GM21360 (cell line): ENCODE measurements around the gene SEC14L1.
"Not testable (repeated sequence)": the region's sequence is repeated elsewhere in the genome, so short reads cannot be mapped to it uniquely, and the experiment has no call there.

Experiments used
- ATAC-seq: cut with Tn5 transposase; IDR thresholded peaks from one replicate; pipeline ENCODE4 v1.9.1; 2021; ENCODE audit warnings: mild to moderate bottlenecking, moderate library complexity; ENCODE audit not compliant: unreplicated experiment

Gene SEC14L1

GRCh38 chr17:77115947-77116346, 24.8 kb upstream of the SEC14L1 start:
- ATAC-seq, result no peak

GRCh38 chr17:77116371-77116860, 24.4 kb upstream of the SEC14L1 start:
- ATAC-seq, result no peak

GRCh38 chr17:77117415-77117814, 23.4 kb upstream of the SEC14L1 start:
- ATAC-seq, result no peak

- no peak for ATAC-seq
Measured at GRCh38 chr17:77118251-77118928, 22.4 kb upstream of the SEC14L1 start.

- ATAC-seq, result no peak
Measured at GRCh38 chr17:77119668-77120301, 21.0 kb upstream of the SEC14L1 start.

GRCh38 chr17:77120868-77121267, 19.9 kb upstream of the SEC14L1 start:
- ATAC-seq, result no peak

GRCh38 chr17:77124192-77124889, 16.4 kb upstream of the SEC14L1 start:
- ATAC-seq, result no peak

- ATAC-seq, result no peak
Measured at GRCh38 chr17:77125432-77125901, 15.3 kb upstream of the SEC14L1 start.

GRCh38 chr17:77126519-77126918, 14.2 kb upstream of the SEC14L1 start:
- ATAC-seq, result no peak

GRCh38 chr17:77127735-77128361, 12.9 kb upstream of the SEC14L1 start:
- no peak for ATAC-seq

- no peak for ATAC-seq
Measured at GRCh38 chr17:77128896-77129567, 11.7 kb upstream of the SEC14L1 start.

- ATAC-seq, result no peak
Measured at GRCh38 chr17:77129568-77130301, 11.0 kb upstream of the SEC14L1 start.

- ATAC-seq, result no peak
Measured at GRCh38 chr17:77130525-77130924, 10.2 kb upstream of the SEC14L1 start.

GRCh38 chr17:77131904-77132303, 8.9 kb upstream of the SEC14L1 start:
- ATAC-seq, result no peak

- ATAC-seq, result no peak
Measured at GRCh38 chr17:77132411-77133086, 8.2 kb upstream of the SEC14L1 start.

GRCh38 chr17:77133087-77133638, 7.6 kb upstream of the SEC14L1 start:
- no peak for ATAC-seq

GRCh38 chr17:77136420-77136767, 4.4 kb upstream of the SEC14L1 start:
- ATAC-seq, result no peak

- no peak for ATAC-seq
Measured at GRCh38 chr17:77137111-77137510, 3.7 kb upstream of the SEC14L1 start.

- ATAC-seq, result not testable (repeated sequence)
Measured at GRCh38 chr17:77137886-77138285, 2.9 kb upstream of the SEC14L1 start.
